CD14-positive monocyte (primary cell): ENCODE measurements around the gene PTK6. TPM values are rescaled to one million over a fixed set of nuclear protein-coding genes. Genes with fewer than 3 reads are reported as not detected.

Experiments used
- DNase-seq, 3 donors: peaks; one replicate each; pipeline ENCODE4 v3.0.0-alpha.2; 2011 to 2022
- H2AFZ ChIP-seq: 2 replicates; pipeline ENCODE4 v1.6.0; 2012; ENCODE audit warnings: mild to moderate bottlenecking, low read depth, low read length, inconsistent platforms; ENCODE audit not compliant: insufficient read depth, poor library complexity, severe bottlenecking
- H3K27ac ChIP-seq, 2 donors: 1 replicate in 1 of 2; 2 replicates in 1 of 2; pipeline ENCODE4 v1.5.1; 2012 to 2013; ENCODE audit warnings: low read length in 2 of 2, control low read depth in 1 of 2, inconsistent platforms in 1 of 2, low read depth in 1 of 2, mild to moderate bottlenecking in 1 of 2
- H3K27me3 ChIP-seq, 2 donors: one replicate each; pipeline versions ENCODE4 v1.6.0 to v1.6.1; 2011 to 2013; ENCODE audit warnings: low read length in 2 of 2; ENCODE audit not compliant: control insufficient read depth in 2 of 2, insufficient read depth in 2 of 2
- H3K36me3 ChIP-seq, 2 donors: replicated peaks in 1 of 2; 1 replicate in 1 of 2; 2 replicates in 1 of 2; pipeline versions ENCODE4 v1.5.1 to v1.6.1; 2012 to 2013; ENCODE audit warnings: low read length in 2 of 2, control low read depth in 1 of 2, inconsistent platforms in 1 of 2, mild to moderate bottlenecking in 1 of 2; ENCODE audit not compliant: insufficient read depth in 2 of 2, control insufficient read depth in 1 of 2
- H3K4me1 ChIP-seq, 2 donors: 1 replicate in 1 of 2; 2 replicates in 1 of 2; pipeline versions ENCODE4 v1.5.1 to v1.6.1; 2012 to 2013; ENCODE audit warnings: low read length in 2 of 2, control low read depth in 1 of 2, inconsistent platforms in 1 of 2, mild to moderate bottlenecking in 1 of 2, moderate library complexity in 1 of 2; ENCODE audit not compliant: insufficient read depth in 2 of 2, control insufficient read depth in 1 of 2
- H3K4me2 ChIP-seq: replicated peaks from 2 replicates; pipeline ENCODE3; 2012; ENCODE audit warnings: low read length, moderate library complexity, mild to moderate bottlenecking; ENCODE audit not compliant: poor library complexity, severe bottlenecking; ENCODE audit errors: extremely low read depth
- H3K4me3 ChIP-seq, 3 experiments: fragments of 200-600 bp in 1 of 3; sonication (generic) in 1 of 3; replicated peaks in 1 of 3; 1 replicate in 2 of 3; 2 replicates in 1 of 3; pipeline ENCODE4 v1.5.1; 2011 to 2013; ENCODE audit warnings: low read length in 3 of 3, mild to moderate bottlenecking in 3 of 3, control low read depth in 2 of 3, low read depth in 2 of 3, inconsistent platforms in 1 of 3, moderate library complexity in 1 of 3
- H3K79me2 ChIP-seq: 2 replicates; pipeline ENCODE4 v1.6.0; 2012; ENCODE audit warnings: mild to moderate bottlenecking, control low read depth, inconsistent platforms, low read length, moderate library complexity; ENCODE audit not compliant: insufficient read depth
- H3K9ac ChIP-seq: 2 replicates; pipeline ENCODE4 v1.6.0; 2017; ENCODE audit warnings: low read length, mild to moderate bottlenecking; ENCODE audit not compliant: insufficient read depth, poor library complexity, severe bottlenecking
- H3K9me3 ChIP-seq, 2 donors: replicated peaks in 1 of 2; 1 replicate in 1 of 2; 2 replicates in 1 of 2; pipeline versions ENCODE4 v1.5.1 to v1.6.1; 2012 to 2013; ENCODE audit warnings: low read length in 2 of 2, control low read depth in 1 of 2; ENCODE audit not compliant: control insufficient read depth in 1 of 2, insufficient read depth in 1 of 2
- H4K20me1 ChIP-seq: 2 replicates; pipeline ENCODE4 v1.6.0; 2012; ENCODE audit warnings: mild to moderate bottlenecking, low read length, control low read depth, moderate library complexity; ENCODE audit not compliant: insufficient read depth
- H3K27ac Mint-ChIP-seq, 7 donors: one replicate each; pipeline ENCODE4 v1.8.0; 2020; ENCODE audit warnings: mild to moderate bottlenecking in 7 of 7, mixed read lengths in 7 of 7, moderate library complexity in 6 of 7, inconsistent platforms in 2 of 7
- H3K27me3 Mint-ChIP-seq, 3 donors: one replicate each; pipeline ENCODE4 v1.8.0; 2021 to 2022; ENCODE audit warnings: low read depth in 3 of 3, mild to moderate bottlenecking in 3 of 3, mixed read lengths in 3 of 3, moderate library complexity in 3 of 3, inconsistent platforms in 1 of 3
- H3K36me3 Mint-ChIP-seq, 2 donors: one replicate each; pipeline ENCODE4 v1.8.0; 2020; ENCODE audit warnings: mixed read lengths in 2 of 2, inconsistent platforms in 1 of 2, mild to moderate bottlenecking in 1 of 2
- H3K4me1 Mint-ChIP-seq: one replicate; pipeline ENCODE4 v1.8.0; 2020; ENCODE audit warnings: mild to moderate bottlenecking, mixed read lengths
- H3K4me3 Mint-ChIP-seq, 2 donors: one replicate each; pipeline ENCODE4 v1.8.0; 2020; ENCODE audit warnings: mild to moderate bottlenecking in 2 of 2, mixed read lengths in 2 of 2, moderate library complexity in 1 of 2
- H3K9me3 Mint-ChIP-seq, 7 donors: one replicate each; pipeline ENCODE4 v1.8.0; 2020 to 2022; ENCODE audit warnings: mixed read lengths in 7 of 7, mild to moderate bottlenecking in 6 of 7, moderate library complexity in 6 of 7, inconsistent platforms in 2 of 7
- CTCF ChIP-seq: fragments of 200-600 bp; IDR thresholded peaks from one replicate; pipeline ENCODE4 v1.8.0; 2022; ENCODE audit warnings: antibody characterized with exemption, mild to moderate bottlenecking
- WGBS: methylation state at CpG from one replicate; pipeline ENCODE4 v1.1.5; 2013; ENCODE audit warnings: missing lambda C conversion rate; ENCODE audit not compliant: insufficient coverage; 5-methylcytosine and 5-hydroxymethylcytosine counted together
- intact Hi-C, 2 donors: fragments of 100-400 bp; cut with micrococcal nuclease; formaldehyde crosslinking; loops; one replicate each; pipeline versions ENCODE4 v1.15.0 to v1.15.1; 2023
- polyA plus RNA-seq, 3 donors: library from polyadenylated mRNA; depleted of rRNA in 1 of 3; unstranded in 2 of 3; stranded (reverse) in 1 of 3; fragments of 300-500 nt in 2 of 3; fragments of >200 nt in 1 of 3; fragmentation: Illumina TruSeq in 2 of 3; gene quantifications; 1 replicate in 2 of 3; 2 replicates in 1 of 3; pipeline ENCODE4 v1.2.3, GENCODE V29; 2012 to 2021

Gene PTK6
- polyA plus RNA-seq, 3 donors: 0.66 to 4.1 (median 1.5) TPM

- H3K27me3 Mint-ChIP-seq: peaks cover 52 to 95% (median 69%) of the 10 kb centered on the region in 3 donors
- no peak overlapping the region for H3K27ac ChIP-seq
- TF ChIP-seq CTCF: no peak
- peaks cover 16% of the 10 kb centered on the region for H4K20me1 ChIP-seq
- H3K4me3 Mint-ChIP-seq: peak overlapping the region in 1 of 2 donors; percentile 7
- H3K9ac ChIP-seq: no peak overlapping the region
- H3K4me1 ChIP-seq: peaks cover 15 to 22% of the 10 kb centered on the region in 2 donors
- no peak overlapping the region for H3K27ac Mint-ChIP-seq
- DNase-seq: no peak
- no peak overlapping the region for H3K4me2 ChIP-seq
- intact Hi-C loops: no loop called here
- 92% methylated on average over 9 of the region's 9 CpGs for WGBS
- no peaks in the 10 kb centered on the region for H3K36me3 ChIP-seq
- no peaks in the 10 kb centered on the region for H3K79me2 ChIP-seq
- no peak overlapping the region for H2AFZ ChIP-seq
- H3K27me3 ChIP-seq: peaks cover 2 to 69% of the 10 kb centered on the region in 2 donors
- peaks cover 10% of the 10 kb centered on the region for H3K4me1 Mint-ChIP-seq
- no peaks in the 10 kb centered on the region for H3K36me3 Mint-ChIP-seq
- peaks cover 2 to 11% (median 6%) of the 10 kb centered on the region in 7 donors for H3K9me3 Mint-ChIP-seq
- no peak overlapping the region for H3K4me3 ChIP-seq
- H3K9me3 ChIP-seq: peaks cover 0 to 7% of the 10 kb centered on the region in 2 donors
Measured at GRCh38 chr20:63551068-63551467, 13.9 kb upstream of the PTK6 start.

GRCh38 chr20:63549679-63550282 lies 12.6 kb upstream of the PTK6 start:
- Histone ChIP-seq H4K20me1 (peaks cover 7% of the 10 kb centered on the region), H3K36me3 (no peaks in the 10 kb centered on the region), H3K4me2 (no peak overlapping the region), H2AFZ (no peak overlapping the region), H3K9ac (no peak overlapping the region), H3K4me3 (no peak overlapping the region), H3K79me2 (no peaks in the 10 kb centered on the region), H3K4me1 (peaks cover 15 to 22% of the 10 kb centered on the region in 2 donors), H3K27me3 (peaks cover 2 to 65% of the 10 kb centered on the region in 2 donors), H3K27ac (no peak overlapping the region), H3K9me3 (peaks cover 0 to 7% of the 10 kb centered on the region in 2 donors)
- H3K36me3 Mint-ChIP-seq: no peaks in the 10 kb centered on the region
- peak overlapping the region in 1 of 2 donors; percentile 24 for H3K4me3 Mint-ChIP-seq
- DNase-seq: no peak
- peaks cover 48 to 94% (median 63%) of the 10 kb centered on the region in 3 donors for H3K27me3 Mint-ChIP-seq
- peaks cover 12% of the 10 kb centered on the region for H3K4me1 Mint-ChIP-seq
- TF ChIP-seq CTCF: no peak
- no peak overlapping the region for H3K27ac Mint-ChIP-seq
- intact Hi-C loops: no loop called here
- H3K9me3 Mint-ChIP-seq: peaks cover 2 to 11% (median 6%) of the 10 kb centered on the region in 7 donors
- WGBS: 90% methylated on average over 14 of the region's 18 CpGs
